Measurements from ENCODE around the gene SERINC5.

GRCh38 chr5:80125962-80126480, 129.8 kb downstream of the SERINC5 start:
- TF ChIP-seq USF2 (CRISPR knock-in tag; IDR thresholded peaks at IDR 0.05) (no peak), CTCF (IDR thresholded peaks at IDR 0.05) (no peak), E2F1 (CRISPR knock-in tag; IDR thresholded peaks at IDR 0.05) (no peak), HMGXB4 (CRISPR knock-in tag; IDR thresholded peaks at IDR 0.05) (no peak), ATF6 (CRISPR knock-in tag; IDR thresholded peaks at IDR 0.05) (no peak), AFF4 (CRISPR knock-in tag; IDR thresholded peaks at IDR 0.05; ENCODE audit: borderline replicate concordance) (no peak), RELA (CRISPR knock-in tag; IDR thresholded peaks at IDR 0.05; ENCODE audit: borderline replicate concordance) (no peak), HMGA2 (CRISPR knock-in tag; IDR thresholded peaks at IDR 0.05) (no peak), JUN (CRISPR knock-in tag; IDR thresholded peaks at IDR 0.05) (no peak)

Data from WTC11 (cell line).